Right lobe of liver (tissue), 6 donors: Measurements from ENCODE around the gene SOCS3. TPM values are rescaled to one million over a fixed set of nuclear protein-coding genes. Genes with fewer than 3 reads are reported as not detected.
A peak's percentile ranks its signal among the peaks of the same experiment; 100 is the strongest.

ENCODE experiments used
- ATAC-seq, 4 donors: fragments of 200-7000 bp; cut with Tn5 transposase; one replicate each; pipeline ENCODE4 v1.9.1; 2020; ENCODE audit warnings: mild to moderate bottlenecking in 4 of 4, moderate library complexity in 4 of 4
- DNase-seq, 3 donors: peaks; one replicate each; pipeline ENCODE4 v3.0.0-alpha.2; 2020
- H3K27ac ChIP-seq, 3 donors: fragments of 200-600 bp; one replicate each; pipeline ENCODE4 v1.8.0; 2022
- H3K27me3 ChIP-seq, 2 donors: fragments of 200-600 bp; one replicate each; pipeline ENCODE4 v1.8.0; 2022
- H3K36me3 ChIP-seq, 4 donors: fragments of 200-600 bp; sonication (generic) in 1 of 4; one replicate each; pipeline versions ENCODE4 v1.5.1 to v1.8.0; 2017 to 2022; ENCODE audit warnings: control low read depth in 1 of 4
- H3K4me1 ChIP-seq, 4 donors: fragments of 200-600 bp; sonication (generic) in 1 of 4; one replicate each; pipeline versions ENCODE4 v1.5.1 to v1.8.0; 2017 to 2022; ENCODE audit warnings: control low read depth in 1 of 4
- H3K4me3 ChIP-seq, 3 donors: fragments of 200-600 bp; one replicate each; pipeline ENCODE4 v1.8.0; 2022
- H3K9me3 ChIP-seq, 4 donors: fragments of 200-600 bp; sonication (generic) in 1 of 4; one replicate each; pipeline versions ENCODE4 v1.5.1 to v1.8.0; 2017 to 2022; ENCODE audit warnings: control low read depth in 1 of 4
- CTCF ChIP-seq, 4 donors: fragments of 200-600 bp in 3 of 4; fragments of 450-650 bp in 1 of 4; IDR thresholded peaks; one replicate each; pipeline versions ENCODE4 v1.5.1 to v1.8.0; 2016 to 2022; ENCODE audit warnings: antibody characterized with exemption in 4 of 4, mild to moderate bottlenecking in 2 of 4
- POLR2A ChIP-seq: fragments of 450-650 bp; IDR thresholded peaks from one replicate; pipeline ENCODE4 v1.6.1; 2017; ENCODE audit warnings: antibody characterized with exemption, mild to moderate bottlenecking
- WGBS: methylation state at CpG from one replicate; pipeline ENCODE4 v1.1.6; 2018; ENCODE audit warnings: low coverage, low lambda C conversion rate; ENCODE audit not compliant: insufficient coverage; ENCODE audit errors: missing lambda C conversion rate; 5-methylcytosine and 5-hydroxymethylcytosine counted together
- intact Hi-C, 2 donors: fragments of 100-400 bp; cut with DNase I; formaldehyde crosslinking; loops; one replicate each; pipeline versions ENCODE4 v1.11.2 to v1.14.1; 2022
- total RNA-seq, 6 experiments: library from RNA; depleted of rRNA in 2 of 6; stranded (reverse); fragments of >200 nt in 2 of 6; fragmentation: NEBNext Ultra II Directional in 3 of 6; extraction: Animal tissue kit (Norgen Biotek cat#: 25700) in 3 of 6; gene quantifications; one replicate each; pipeline versions ENCODE4 v1.1.0 to v1.2.4, GENCODE V29; 2016 to 2023
- donor health status: DM: no; HTN: yes; CAD: no.
- donor health status: DM: no; HTN: no; CAD: no.
- donor health status: DM: no; HTN: no; CAD: no.
- donor health status: DM: no; HTN: yes; CAD: no.
- donor health status: DM: no; HTN: yes; CAD: no.

The SOCS3 gene
- total RNA-seq, 6 experiments from 2014 or later, result 1.2 to 87.3 (median 24.1) TPM

GRCh38 chr17:78397681-78398101 is 37.8 kb upstream of the SOCS3 start:
- WGBS, result 37% methylated on average over 6 of the region's 13 CpGs
- H3K27me3 ChIP-seq, result no peaks in the 10 kb centered on the region
- ATAC-seq (peak in 2 of 4 donors; percentile 56 to 81), DNase-seq (peak in 1 of 3 donors; percentile 71)
- intact Hi-C loops, result no loop called here
- H3K36me3 ChIP-seq, result peaks cover 0 to 37% (median 18%) of the 10 kb centered on the region in 4 donors
- H3K9me3 ChIP-seq, result no peaks in the 10 kb centered on the region
- TF ChIP-seq POLR2A (no peak), CTCF (IDR thresholded peaks at IDR 0.05) (no peak)
- H3K4me1 ChIP-seq, result peaks cover 0 to 23% (median 14%) of the 10 kb centered on the region in 4 donors
- no peak overlapping the region for H3K4me3 ChIP-seq
- peak overlapping the region in 1 of 3 donors; percentile 8 for H3K27ac ChIP-seq

GRCh38 chr17:78396441-78397337 is 36.8 kb upstream of the SOCS3 start:
- DNase-seq (peak; percentile 79 to 91 (median 91)), ATAC-seq (peak; percentile 84 to 92 (median 90))
- peaks cover 0 to 23% (median 14%) of the 10 kb centered on the region in 4 donors for H3K4me1 ChIP-seq
- H3K4me3 ChIP-seq, result no peak overlapping the region
- H3K27ac ChIP-seq, result peak overlapping the region in 1 of 3 donors; percentile 42
- intact Hi-C loops, result no loop called here
- H3K36me3 ChIP-seq, result peaks cover 0 to 42% (median 16%) of the 10 kb centered on the region in 4 donors
- no peaks in the 10 kb centered on the region for H3K27me3 ChIP-seq
- WGBS, result 32% methylated on average over 12 of the region's 14 CpGs
- TF ChIP-seq POLR2A, result no peak
- no peak for TF ChIP-seq CTCF (IDR thresholded peaks at IDR 0.05)
- H3K9me3 ChIP-seq, result no peaks in the 10 kb centered on the region

GRCh38 chr17:78395155-78395554 is 35.3 kb upstream of the SOCS3 start:
- H3K36me3 ChIP-seq, result peaks cover 0 to 29% (median 10%) of the 10 kb centered on the region in 4 donors
- intact Hi-C loops, result no loop called here
- H3K27ac ChIP-seq, result peak overlapping the region in 1 of 3 donors; percentile 39

GRCh38 chr17:78394209-78394608 is 34.3 kb upstream of the SOCS3 start:
- TF ChIP-seq CTCF (IDR thresholded peaks at IDR 0.05) (no peak), POLR2A (no peak)
- DNase-seq (no peak), ATAC-seq (no peak)
- H3K4me1 ChIP-seq, result peaks cover 0 to 23% (median 14%) of the 10 kb centered on the region in 4 donors
- no peaks in the 10 kb centered on the region for H3K9me3 ChIP-seq
- H3K27ac ChIP-seq, result no peak overlapping the region
- peaks cover 0 to 20% (median 5%) of the 10 kb centered on the region in 4 donors for H3K36me3 ChIP-seq
- 68% methylated on average over 5 of the region's 7 CpGs for WGBS
- no peak overlapping the region for H3K4me3 ChIP-seq
- intact Hi-C loops, result no loop called here
- H3K27me3 ChIP-seq, result no peaks in the 10 kb centered on the region

More at GRCh38 chr17:78395155-78395554, 35.3 kb upstream of the SOCS3 start:
- peaks cover 0 to 23% (median 14%) of the 10 kb centered on the region in 4 donors for H3K4me1 ChIP-seq
- WGBS, result 83% methylated on average over 2 of the region's 2 CpGs
- DNase-seq, result no peak
- no peak for ATAC-seq
- H3K27me3 ChIP-seq, result no peaks in the 10 kb centered on the region
- TF ChIP-seq POLR2A (no peak), CTCF (IDR thresholded peaks at IDR 0.05) (no peak)
- H3K9me3 ChIP-seq, result no peaks in the 10 kb centered on the region
- H3K4me3 ChIP-seq, result no peak overlapping the region
